K562 (cell line): Measurements from ENCODE around the gene BMP6. TPM values are rescaled to one million over a fixed set of nuclear protein-coding genes. Genes with fewer than 3 reads are reported as not detected.

Experiments
- ATAC-seq: fragments of 200-7000 bp; cut with Tn5 transposase; 3 replicates; pipeline ENCODE4 v1.9.1; 2020; ENCODE audit warnings: moderate library complexity
- BruUV-seq: library from RNA; stranded (reverse); fragments of 400-500 nt; replicated peaks from 2 replicates; lab custom pipeline; 2021; lab: Mats Ljungman, UMichigan
- CTCF ChIA-PET: fragments of 300-600 bp; formaldehyde crosslinking; extraction: SDS; loops from one replicate; lab custom pipeline; 2021; ENCODE audit warnings: low intra/inter-chr PET ratio; lab: Yijun Ruan, JAX
- POLR2A ChIA-PET: fragments of 300-600, 350-650 bp; sonication (Branson Sonifier 250); formaldehyde crosslinking; extraction: SDS; loops from one replicate; lab custom pipeline; 2021; ENCODE audit warnings: antibody characterized with exemption, inconsistent platforms; lab: Yijun Ruan, JAX
- DNase-seq, 4 experiments: peaks; one replicate each; pipeline versions ENCODE4 v3.0.0 to v3.0.0-alpha.2; 2011 to 2018; ENCODE audit warnings: low spot score in 3 of 4, mixed read lengths in 3 of 4; ENCODE audit errors: extremely low read depth in 1 of 4
- FAIRE-seq: peaks from 2 replicates; lab custom pipeline; 2011; peaks lifted over from hg19 to GRCh38; lab: Jason Lieb, UNC
- H2AFZ ChIP-seq: 2 replicates; pipeline ENCODE4 v1.6.0; 2011; ENCODE audit warnings: low read depth, low read length, control low read depth, inconsistent platforms
- H3K27ac ChIP-seq: fragments of 200-600 bp; 3 replicates; pipeline ENCODE4 v1.8.0; 2011; ENCODE audit warnings: low read depth, mild to moderate bottlenecking, control low read depth, inconsistent platforms, low read length, moderate library complexity, mixed read lengths; ENCODE audit errors: extremely low read depth
- H3K27me3 ChIP-seq, 2 experiments: fragments of 300-600 bp in 1 of 2; 2 replicates in 1 of 2; 3 replicates in 1 of 2; pipeline versions ENCODE4 v1.6.0 to v1.8.0; 2011; ENCODE audit warnings: inconsistent platforms in 2 of 2, low read length in 2 of 2, mild to moderate bottlenecking in 1 of 2, mixed read lengths in 1 of 2, moderate library complexity in 1 of 2; ENCODE audit not compliant: control insufficient read depth in 2 of 2, insufficient read depth in 2 of 2
- H3K36me3 ChIP-seq: fragments of 300-600 bp; 3 replicates; pipeline ENCODE4 v1.8.0; 2011; ENCODE audit warnings: mild to moderate bottlenecking, low read length, inconsistent platforms; ENCODE audit not compliant: control insufficient read depth, insufficient read depth
- H3K4me1 ChIP-seq, 2 experiments: fragments of 200-600 bp in 1 of 2; replicated peaks in 1 of 2; 2 replicates in 1 of 2; 3 replicates in 1 of 2; pipeline versions ENCODE4 v1.5.1 to v1.8.0; 2011; ENCODE audit warnings: inconsistent platforms in 2 of 2, low read length in 2 of 2, mild to moderate bottlenecking in 1 of 2, mixed read lengths in 1 of 2, moderate library complexity in 1 of 2; ENCODE audit not compliant: control insufficient read depth in 2 of 2, insufficient read depth in 2 of 2
- H3K4me2 ChIP-seq: 2 replicates; pipeline ENCODE4 v1.6.1; 2011; ENCODE audit warnings: low read length, control low read depth, inconsistent platforms, mixed read lengths; ENCODE audit not compliant: insufficient read depth
- H3K4me3 ChIP-seq: fragments of 200-600 bp; sonication (generic), shearing (Covaris generic); 2 replicates; pipeline ENCODE4 v1.5.1; 2016; ENCODE audit warnings: control low read depth, inconsistent platforms
- H3K79me2 ChIP-seq: fragments of 200-600 bp; 3 replicates; pipeline ENCODE4 v1.8.0; 2011; ENCODE audit warnings: low read length, inconsistent platforms; ENCODE audit not compliant: control insufficient read depth, insufficient read depth
- H3K9ac ChIP-seq, 2 experiments: 2 replicates each; pipeline versions ENCODE4 v1.6.0 to v1.6.1; 2011; ENCODE audit warnings: low read depth in 2 of 2, low read length in 2 of 2, control low read depth in 1 of 2, inconsistent platforms in 1 of 2, mild to moderate bottlenecking in 1 of 2, mixed read lengths in 1 of 2; ENCODE audit not compliant: insufficient read depth in 1 of 2
- H3K9me1 ChIP-seq: one replicate; pipeline ENCODE4 v1.6.0; 2011; ENCODE audit warnings: inconsistent platforms, mild to moderate bottlenecking, low read length, moderate library complexity; ENCODE audit not compliant: control insufficient read depth, insufficient read depth
- H3K9me3 ChIP-seq: replicated peaks from 2 replicates; pipeline ENCODE4 v1.5.1; 2011; ENCODE audit warnings: low read depth, low read length, inconsistent platforms; ENCODE audit not compliant: control insufficient read depth, insufficient read depth
- H4K20me1 ChIP-seq: replicated peaks from 2 replicates; pipeline ENCODE4 v1.6.1; 2011; ENCODE audit warnings: low read length, inconsistent platforms, mixed read lengths; ENCODE audit not compliant: control insufficient read depth, insufficient read depth
- GABPB2 ChIP-seq: fragments of 250-450 bp; sonication (Bioruptor Pico); conservative IDR thresholded peaks from 2 replicates; pipeline ENCODE4 v1.5.1; 2021; ENCODE audit warnings: mild to moderate bottlenecking
- HMG20A ChIP-seq: fragments of 450-650 bp; formaldehyde crosslinking; conservative IDR thresholded peaks from 2 replicates; pipeline ENCODE4 v1.4.0; 2020; ENCODE audit warnings: mild to moderate bottlenecking, mixed read lengths
- HNRNPLL ChIP-seq: fragments of 200-400 bp; formaldehyde crosslinking; IDR thresholded peaks from 2 replicates; pipeline ENCODE4 v1.6.1; 2017; ENCODE audit warnings: low read length, low read depth, mild to moderate bottlenecking; ENCODE audit not compliant: poor library complexity, severe bottlenecking
- MAFG ChIP-seq: fragments of 450-650 bp; conservative IDR thresholded peaks from 2 replicates; pipeline ENCODE4 v1.6.1; 2016; ENCODE audit warnings: missing genetic modification characterization, missing compliant biosample characterization
- NCOA6 ChIP-seq: fragments of 450-650 bp; IDR thresholded peaks from 2 replicates; pipeline ENCODE4 v1.6.1; 2017; ENCODE audit warnings: mild to moderate bottlenecking
- POLR2AphosphoS5 ChIP-seq: IDR thresholded peaks from 2 replicates; pipeline ENCODE4 v1.6.1; 2011; ENCODE audit warnings: mild to moderate bottlenecking, low read depth, low read length, moderate library complexity; ENCODE audit not compliant: control insufficient read depth, insufficient read depth
- PREB ChIP-seq: sonication (generic); formaldehyde crosslinking; IDR thresholded peaks from 2 replicates; pipeline ENCODE4 v1.8.1; 2023; ENCODE audit warnings: mild to moderate bottlenecking, missing genetic modification reagents
- RBM17 ChIP-seq: fragments of 200-400 bp; formaldehyde crosslinking; IDR thresholded peaks from 2 replicates; pipeline ENCODE4 v1.6.1; 2017; ENCODE audit warnings: low read depth, mild to moderate bottlenecking, low read length, borderline replicate concordance
- ZBTB8A ChIP-seq: fragments of 450-650 bp; IDR thresholded peaks from 2 replicates; pipeline ENCODE4 v1.6.1; 2018; ENCODE audit warnings: mild to moderate bottlenecking, moderate library complexity; ENCODE audit not compliant: partially characterized antibody
- ZNF165 ChIP-seq: fragments of 250-450 bp; sonication (Bioruptor Pico); IDR thresholded peaks from 2 replicates; pipeline ENCODE4 v1.4.0; 2020; ENCODE audit warnings: borderline replicate concordance
- ZNF311 ChIP-seq: fragments of 250-450 bp; sonication (Bioruptor Pico); IDR thresholded peaks from 2 replicates; pipeline ENCODE4 v1.4.0; 2020; ENCODE audit warnings: mild to moderate bottlenecking, moderate library complexity
- WGBS: fragments of 100-300 bp; shearing (Covaris generic); methylation state at CpG from one replicate; pipeline ENCODE4 v1.1.6; 2016; ENCODE audit warnings: low coverage, mixed read lengths; ENCODE audit not compliant: insufficient coverage; ENCODE audit errors: missing lambda C conversion rate; 5-methylcytosine and 5-hydroxymethylcytosine counted together
- in situ Hi-C: fragments of 300-500 bp; cut with MboI; formaldehyde crosslinking; loops from 4 replicates; pipeline ENCODE4 v1.15.0; 2018; ENCODE audit warnings: inconsistent platforms, mixed read lengths
- intact Hi-C: fragments of 100-400 bp; cut with micrococcal nuclease; formaldehyde crosslinking; loops from 2 replicates; pipeline ENCODE4 v1.14.2; 2022
- polyA plus RNA-seq, 8 experiments: library from polyadenylated mRNA; depleted of rRNA in 4 of 8; stranded (reverse) in 5 of 8; unstranded in 3 of 8; fragments of >200 nt; fragmentation: Nextera tagmentation in 2 of 8; fragmentation: Illumina TruSeq in 1 of 8; extraction: Ambion mirVana in 2 of 8; extraction: Trizol in 1 of 8; gene quantifications; 2 replicates each; pipeline versions ENCODE4 v1.2.1 to v1.2.3, GENCODE V29; 2011 to 2014; ENCODE audit warnings: inconsistent platforms in 1 of 8, missing spikeins in 1 of 8
- total RNA-seq, 7 experiments: library from RNA; depleted of rRNA in 6 of 7; stranded (reverse); fragments of >200 nt in 6 of 7; fragmentation: Illumina TruSeq in 2 of 7; extraction: Trizol in 2 of 7; gene quantifications; 2 replicates each; pipeline versions ENCODE4 v1.2.1 to v1.2.3, GENCODE V29; 2011 to 2021; ENCODE audit warnings: low replicate concordance in 1 of 7

Gene BMP6
- total and polyA plus RNA-seq, 9 of the 15 experiments (the other 6 are each of a cell fraction or from before 2014, with no cell fraction given) = 0.01 to 0.13 (median 0.06) TPM; not detected in 3

- Histone ChIP-seq H3K27me3 (peaks cover 0 to 3% of the 10 kb centered on the region in 2 experiments; a peak in 2 of 5 replicates), H3K79me2 (no peaks in the 10 kb centered on the region), H3K4me1 (peaks cover 0 to 4% of the 10 kb centered on the region in 2 experiments; a peak in 2 of 5 replicates), H3K27ac (no peak overlapping the region), H2AFZ (no peak overlapping the region), H3K36me3 (no peaks in the 10 kb centered on the region), H3K4me3 (no peak overlapping the region), H3K9me3 (no peaks in the 10 kb centered on the region), H3K9me1 (no peaks in the 10 kb centered on the region), H3K4me2 (no peak overlapping the region), H3K9ac (no peak overlapping the region), H4K20me1 (no peaks in the 10 kb centered on the region)
- intact Hi-C loops = no loop called here
- in situ Hi-C loops = no loop called here
- FAIRE-seq (no peak), ATAC-seq (no peak), DNase-seq (no peak)
- 3% methylated on average over 4 of the region's 4 CpGs for WGBS
- CTCF ChIA-PET = no interaction called here
- POLR2A ChIA-PET = no interaction called here
- BruUV-seq = no TSS peak
- TF ChIP-seq GABPB2 (CRISPR knock-in tag) (no peak), HMG20A (CRISPR knock-in tag) (no peak), RBM17 (no peak), PREB (CRISPR knock-in tag) (no peak), MAFG (tag) (no peak), ZNF311 (CRISPR knock-in tag) (no peak), ZBTB8A (no peak), HNRNPLL (no peak), POLR2AphosphoS5 (no peak), NCOA6 (no peak), ZNF165 (CRISPR knock-in tag) (no peak)
These were observed 122.3 kb downstream of the BMP6 start for GRCh38 chr6:7848229-7848628.
